Measurements from ENCODE around the gene SLC25A47.
"Not testable (repeated sequence)": the region's sequence is repeated elsewhere in the genome, so short reads cannot be mapped to it uniquely, and the experiment has no call there.

The SLC25A47 gene

DNA sequence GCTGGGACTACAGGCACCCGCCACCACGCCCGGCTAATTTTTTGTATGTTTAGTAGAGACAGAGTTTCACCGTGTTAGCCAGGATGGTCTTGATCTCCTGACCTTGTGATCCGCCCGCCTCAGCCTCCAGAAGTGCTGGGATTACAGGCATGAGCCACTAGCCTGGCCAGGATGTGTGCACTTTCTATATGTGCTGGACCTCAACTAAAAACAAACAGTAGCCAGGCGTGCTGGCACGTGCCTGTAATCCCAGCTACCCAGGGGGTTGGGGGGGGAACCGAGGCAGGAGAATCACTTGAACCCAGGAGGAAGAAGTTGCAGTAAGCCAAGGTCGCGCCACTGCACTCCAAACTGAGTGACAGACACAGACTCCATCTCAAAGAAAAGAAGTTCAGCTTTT, 26.4 kb upstream of the SLC25A47 start:
- not testable (repeated sequence) for H3K27ac ChIP-seq (ENCODE audit: low read length); H3K9me3 ChIP-seq (ENCODE audit: control insufficient read depth, insufficient read depth, low read length); H3K27me3 ChIP-seq (ENCODE audit: control insufficient read depth, insufficient read depth, low read length); DNase-seq (ENCODE audit: low read depth, low spot score); H3K4me1 ChIP-seq (ENCODE audit: control insufficient read depth, insufficient read depth, low read length); H3K4me3 ChIP-seq (ENCODE audit: low read length)
- WGBS (ENCODE audit: insufficient coverage, insufficient read length): no CpG with 5 or more reads among the region's 11 CpGs
- peaks cover 20% of the 10 kb centered on the region for H3K36me3 ChIP-seq (ENCODE audit: control insufficient read depth, insufficient read depth, low read length)

DNA sequence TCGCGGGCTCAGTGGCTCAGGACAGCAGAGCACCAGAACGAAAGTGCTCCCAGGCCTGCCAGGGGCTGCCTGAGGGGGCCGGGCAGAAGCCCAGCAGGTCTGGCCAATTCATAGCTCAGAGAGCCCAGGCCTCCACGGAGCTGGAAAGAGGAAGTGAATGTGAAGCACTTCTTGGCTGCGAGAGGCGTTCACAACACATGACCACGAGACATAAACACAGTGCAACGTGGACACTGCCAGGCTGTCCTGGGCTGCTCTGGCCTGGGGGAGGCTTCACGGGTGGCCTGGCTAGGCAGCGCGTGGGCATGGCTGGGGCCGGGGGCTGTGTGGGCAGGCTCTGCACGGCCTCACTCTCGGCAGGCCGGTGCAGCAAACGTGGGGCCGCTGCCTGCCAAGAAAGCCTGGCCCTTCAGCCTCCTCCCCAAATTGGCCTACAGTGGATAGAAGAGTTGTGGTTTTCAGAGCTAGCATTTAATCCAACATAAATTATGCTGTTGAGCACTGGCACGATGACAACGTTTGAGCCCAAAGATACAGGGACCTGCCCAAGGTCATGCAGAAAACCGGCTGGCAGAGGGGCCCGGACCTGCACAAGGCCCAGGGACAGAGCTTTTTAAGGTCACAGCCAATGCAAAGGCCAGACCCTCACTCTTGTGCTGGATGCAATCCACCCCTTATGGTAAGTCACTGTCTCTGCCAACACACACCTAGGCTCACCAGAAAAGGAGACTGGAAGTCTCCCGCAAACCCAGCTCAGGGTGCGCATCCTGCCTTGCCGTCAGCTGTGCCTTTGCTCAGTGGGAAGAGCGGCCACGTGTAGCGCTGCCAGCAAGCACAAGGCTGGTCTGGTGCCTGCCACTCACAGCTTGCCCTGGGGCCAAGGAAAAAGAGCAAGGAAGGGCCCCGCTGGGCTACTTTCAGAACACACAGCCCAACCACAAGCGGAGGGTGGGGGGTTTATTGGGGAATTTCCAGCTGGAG, 25.5 kb upstream of the SLC25A47 start:
- Histone ChIP-seq H3K4me1 (ENCODE audit: control insufficient read depth, insufficient read depth, low read length) (no peaks in the 10 kb centered on the region), H3K27ac (ENCODE audit: low read length) (no peak overlapping the region), H3K27me3 (ENCODE audit: control insufficient read depth, insufficient read depth, low read length) (no peaks in the 10 kb centered on the region), H3K36me3 (ENCODE audit: control insufficient read depth, insufficient read depth, low read length) (peaks cover 12% of the 10 kb centered on the region), H3K9me3 (ENCODE audit: control insufficient read depth, insufficient read depth, low read length) (no peaks in the 10 kb centered on the region), H3K4me3 (ENCODE audit: low read length) (no peak overlapping the region)
- no CpG with 5 or more reads among the region's 30 CpGs for WGBS (ENCODE audit: insufficient coverage, insufficient read length)
- DNase-seq (ENCODE audit: low read depth, low spot score): no peak

GRCh38 chr14:100298551-100299237, 24.4 kb upstream of the SLC25A47 start:
- no peaks in the 10 kb centered on the region for H3K9me3 ChIP-seq (ENCODE audit: control insufficient read depth, insufficient read depth, low read length)
- H3K27ac ChIP-seq (ENCODE audit: low read length): no peak overlapping the region
- peaks cover 6% of the 10 kb centered on the region; the same call in 1 of the 2 replicates for H3K36me3 ChIP-seq (ENCODE audit: control insufficient read depth, insufficient read depth, low read length)
- no peak overlapping the region for H3K4me3 ChIP-seq (ENCODE audit: low read length)
- H3K4me1 ChIP-seq (ENCODE audit: control insufficient read depth, insufficient read depth, low read length): peaks cover 2% of the 10 kb centered on the region
- WGBS (ENCODE audit: insufficient coverage, insufficient read length): no CpG with 5 or more reads among the region's 14 CpGs
- H3K27me3 ChIP-seq (ENCODE audit: control insufficient read depth, insufficient read depth, low read length): no peaks in the 10 kb centered on the region
- DNase-seq (ENCODE audit: low read depth, low spot score): no peak

DNA sequence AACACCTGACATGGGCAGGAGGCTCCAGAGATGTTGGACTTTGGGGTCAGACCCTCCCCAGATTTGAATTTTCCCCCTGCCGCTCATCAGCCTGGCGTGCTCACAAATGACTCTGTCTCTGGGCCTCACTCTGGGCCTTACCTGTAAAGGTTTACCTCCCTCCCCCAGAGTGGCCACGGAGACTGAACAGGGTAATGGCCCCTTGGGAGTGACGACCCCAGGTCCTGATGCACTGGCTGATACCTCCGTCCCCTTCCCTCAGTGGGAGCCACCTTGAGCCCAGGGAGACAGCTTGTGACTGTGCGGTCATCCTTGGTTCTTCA, 23.9 kb upstream of the SLC25A47 start:
- no peaks in the 10 kb centered on the region for H3K27me3 ChIP-seq (ENCODE audit: control insufficient read depth, insufficient read depth, low read length)
- DNase-seq (ENCODE audit: low read depth, low spot score): no peak
- no peak overlapping the region for H3K27ac ChIP-seq (ENCODE audit: low read length)
- no CpG with 5 or more reads among the region's 6 CpGs for WGBS (ENCODE audit: insufficient coverage, insufficient read length)
- H3K36me3 ChIP-seq (ENCODE audit: control insufficient read depth, insufficient read depth, low read length): peaks cover 6% of the 10 kb centered on the region; the same call in 1 of the 2 replicates
- H3K9me3 ChIP-seq (ENCODE audit: control insufficient read depth, insufficient read depth, low read length): no peaks in the 10 kb centered on the region
- H3K4me1 ChIP-seq (ENCODE audit: control insufficient read depth, insufficient read depth, low read length): peaks cover 4% of the 10 kb centered on the region
- H3K4me3 ChIP-seq (ENCODE audit: low read length): no peak overlapping the region

DNA sequence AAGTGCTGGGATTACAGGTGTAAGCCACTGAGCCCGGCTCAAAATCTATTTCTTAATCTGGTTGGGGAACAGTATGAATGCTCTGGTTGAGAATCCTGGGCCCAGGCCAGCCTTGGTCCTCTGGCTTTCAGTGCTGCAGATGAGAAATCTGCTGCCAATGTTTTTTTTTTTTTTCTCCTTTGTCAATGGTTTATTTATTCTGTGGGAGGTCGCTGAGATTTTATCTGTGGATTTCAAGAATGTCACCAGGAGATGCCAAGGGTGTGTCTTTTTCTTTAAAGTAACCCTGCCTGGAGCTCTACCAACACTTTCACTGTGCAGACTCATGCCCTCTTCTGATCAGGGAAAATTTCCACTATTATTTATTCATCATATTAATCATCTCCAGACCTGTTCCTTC, 20.5 kb upstream of the SLC25A47 start:
- Histone ChIP-seq H3K36me3 (ENCODE audit: control insufficient read depth, insufficient read depth, low read length) (peaks cover 6% of the 10 kb centered on the region; the same call in 1 of the 2 replicates), H3K4me1 (ENCODE audit: control insufficient read depth, insufficient read depth, low read length) (peaks cover 9% of the 10 kb centered on the region), H3K4me3 (ENCODE audit: low read length) (no peak overlapping the region), H3K27me3 (ENCODE audit: control insufficient read depth, insufficient read depth, low read length) (no peaks in the 10 kb centered on the region; the same call in 1 of the 2 replicates), H3K27ac (ENCODE audit: low read length) (no peak overlapping the region), H3K9me3 (ENCODE audit: control insufficient read depth, insufficient read depth, low read length) (no peaks in the 10 kb centered on the region)
- DNase-seq (ENCODE audit: low read depth, low spot score): no peak
- WGBS (ENCODE audit: insufficient coverage, insufficient read length): no CpG with 5 or more reads among the region's 2 CpGs

DNA sequence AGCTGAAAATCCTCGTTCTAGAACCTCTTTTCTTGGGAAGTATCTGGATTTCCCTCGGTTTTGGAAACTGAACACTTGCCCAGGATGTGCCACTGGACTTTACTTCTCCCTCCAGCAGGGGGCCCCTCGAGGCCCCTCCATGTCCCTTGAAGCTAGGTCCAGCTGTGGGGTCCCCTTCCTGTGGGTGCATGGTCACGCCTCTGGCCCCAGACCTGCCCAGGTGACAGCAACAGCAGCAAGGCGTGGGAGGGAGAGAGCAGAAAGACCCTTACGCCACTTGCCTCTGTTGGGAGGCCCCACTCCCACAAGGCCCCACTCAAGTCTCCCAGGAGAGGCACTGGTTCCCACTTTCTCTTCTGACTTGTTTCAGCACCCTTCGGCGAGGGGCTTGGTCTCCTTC, 20.0 kb upstream of the SLC25A47 start:
- no peak overlapping the region for H3K27ac ChIP-seq (ENCODE audit: low read length)
- H3K27me3 ChIP-seq (ENCODE audit: control insufficient read depth, insufficient read depth, low read length): no peaks in the 10 kb centered on the region; the same call in 1 of the 2 replicates
- H3K36me3 ChIP-seq (ENCODE audit: control insufficient read depth, insufficient read depth, low read length): 0 out of 2 replicates have a peak, but pooled peaks cover 2% of the 10 kb centered on the region
- H3K4me3 ChIP-seq (ENCODE audit: low read length): no peak overlapping the region
- DNase-seq (ENCODE audit: low read depth, low spot score): no peak
- peaks cover 10% of the 10 kb centered on the region for H3K4me1 ChIP-seq (ENCODE audit: control insufficient read depth, insufficient read depth, low read length)
- WGBS (ENCODE audit: insufficient coverage, insufficient read length): no CpG with 5 or more reads among the region's 8 CpGs
- no peaks in the 10 kb centered on the region for H3K9me3 ChIP-seq (ENCODE audit: control insufficient read depth, insufficient read depth, low read length)

- Histone ChIP-seq H3K9me3 (ENCODE audit: control insufficient read depth, insufficient read depth, low read length) (no peaks in the 10 kb centered on the region), H3K36me3 (ENCODE audit: control insufficient read depth, insufficient read depth, low read length) (0 out of 2 replicates have a peak, but pooled peaks cover under 1% of the 10 kb centered on the region), H3K27me3 (ENCODE audit: control insufficient read depth, insufficient read depth, low read length) (no peaks in the 10 kb centered on the region; the same call in 1 of the 2 replicates), H3K4me3 (ENCODE audit: low read length) (no peak overlapping the region), H3K27ac (ENCODE audit: low read length) (no peak overlapping the region), H3K4me1 (ENCODE audit: control insufficient read depth, insufficient read depth, low read length) (peaks cover 10% of the 10 kb centered on the region)
- DNase-seq (ENCODE audit: low read depth, low spot score): no peak
- no CpG with 5 or more reads among the region's 4 CpGs for WGBS (ENCODE audit: insufficient coverage, insufficient read length)
Measured at GRCh38 chr14:100303925-100304324, 19.2 kb upstream of the SLC25A47 start.

- no peaks in the 10 kb centered on the region; the same call in 1 of the 2 replicates for H3K27me3 ChIP-seq (ENCODE audit: control insufficient read depth, insufficient read depth, low read length)
- WGBS (ENCODE audit: insufficient coverage, insufficient read length): no CpG with 5 or more reads among the region's 23 CpGs
- no peak overlapping the region for H3K27ac ChIP-seq (ENCODE audit: low read length)
- H3K36me3 ChIP-seq (ENCODE audit: control insufficient read depth, insufficient read depth, low read length): no peaks in the 10 kb centered on the region
- H3K4me1 ChIP-seq (ENCODE audit: control insufficient read depth, insufficient read depth, low read length): peaks cover 10% of the 10 kb centered on the region
- H3K9me3 ChIP-seq (ENCODE audit: control insufficient read depth, insufficient read depth, low read length): no peaks in the 10 kb centered on the region
- no peak for DNase-seq (ENCODE audit: low read depth, low spot score)
- H3K4me3 ChIP-seq (ENCODE audit: low read length): peak overlapping the region; percentile 97; the same call in 1 of the 2 replicates
Measured at GRCh38 chr14:100304825-100305323, 18.3 kb upstream of the SLC25A47 start.

- Histone ChIP-seq H3K4me3 (ENCODE audit: low read length) (peak overlapping the region; percentile 97), H3K27ac (ENCODE audit: low read length) (no peak overlapping the region), H3K9me3 (ENCODE audit: control insufficient read depth, insufficient read depth, low read length) (no peaks in the 10 kb centered on the region), H3K4me1 (ENCODE audit: control insufficient read depth, insufficient read depth, low read length) (peaks cover 10% of the 10 kb centered on the region), H3K36me3 (ENCODE audit: control insufficient read depth, insufficient read depth, low read length) (no peaks in the 10 kb centered on the region), H3K27me3 (ENCODE audit: control insufficient read depth, insufficient read depth, low read length) (no peaks in the 10 kb centered on the region; the same call in 1 of the 2 replicates)
- DNase-seq (ENCODE audit: low read depth, low spot score): no peak
- no CpG with 5 or more reads among the region's 65 CpGs for WGBS (ENCODE audit: insufficient coverage, insufficient read length)
Measured at GRCh38 chr14:100305324-100306100, 17.6 kb upstream of the SLC25A47 start.
